Stimulated activated CD4-positive, alpha-beta T cell treated with anti-CD3 and anti-CD28 coated beads, Interleukin-4, amount 100 ng/mL, for 4 hours (primary cell): ENCODE measurements around the gene PAN3.

Experiments used
- DNase-seq, 2 experiments: peaks; one replicate each; pipeline ENCODE4 v3.0.0-alpha.2; 2020

The PAN3 gene

GRCh38 chr13:28314879-28315278, 176.5 kb downstream of the PAN3 start:
- DNase-seq = no peak

- no peak for DNase-seq
These were observed 177.8 kb downstream of the PAN3 start for GRCh38 chr13:28316129-28316528.

GRCh38 chr13:28316836-28317235, 178.5 kb downstream of the PAN3 start:
- DNase-seq = no peak

- DNase-seq = no peak
These were observed 180.2 kb downstream of the PAN3 start for GRCh38 chr13:28318496-28318895.

GRCh38 chr13:28319528-28319927, 181.2 kb downstream of the PAN3 start:
- DNase-seq = no peak

- no peak for DNase-seq
These were observed 181.9 kb downstream of the PAN3 start for GRCh38 chr13:28320209-28320608.

- no peak for DNase-seq
These were observed 182.7 kb downstream of the PAN3 start for GRCh38 chr13:28320884-28321574.

- DNase-seq = no peak
These were observed 183.4 kb downstream of the PAN3 start for GRCh38 chr13:28321756-28322155.

- no peak for DNase-seq
These were observed 184.0 kb downstream of the PAN3 start for GRCh38 chr13:28322256-28322905.

- DNase-seq = peak; percentile 30 to 34
These were observed 185.9 kb downstream of the PAN3 start for GRCh38 chr13:28324181-28324789.

- DNase-seq = no peak
These were observed 186.7 kb downstream of the PAN3 start for GRCh38 chr13:28325022-28325421.

- DNase-seq = no peak
These were observed 187.7 kb downstream of the PAN3 start for GRCh38 chr13:28326056-28326455.

GRCh38 chr13:28327373-28328270, 189.3 kb downstream of the PAN3 start:
- no peak for DNase-seq

GRCh38 chr13:28328271-28328607, 189.9 kb downstream of the PAN3 start:
- DNase-seq = no peak

GRCh38 chr13:28329395-28330158, 191.2 kb downstream of the PAN3 start:
- DNase-seq = no peak

GRCh38 chr13:28333204-28333881, 195.0 kb downstream of the PAN3 start:
- DNase-seq = no peak

- no peak for DNase-seq
These were observed 197.9 kb downstream of the PAN3 start for GRCh38 chr13:28336193-28336657.

- DNase-seq = no peak
These were observed 199.0 kb downstream of the PAN3 start for GRCh38 chr13:28337166-28338005.

GRCh38 chr13:28338006-28338574, 199.7 kb downstream of the PAN3 start:
- no peak for DNase-seq

GRCh38 chr13:28338742-28339141, 200.4 kb downstream of the PAN3 start:
- DNase-seq = no peak

- DNase-seq = no peak
These were observed 201.1 kb downstream of the PAN3 start for GRCh38 chr13:28339419-28339818.
